Spleen (tissue), 13 donors: ENCODE results near the gene HMGB4. TPM values are rescaled to one million over a fixed set of nuclear protein-coding genes. Genes with fewer than 3 reads are reported as not detected.

Source experiments
- DNase-seq: peaks from one replicate; pipeline ENCODE4 v3.0.0-alpha.2; 2020
- H3K27ac ChIP-seq, 8 donors: fragments of 200-600 bp; sonication (generic) in 7 of 8; 1 replicate in 4 of 8; 2 replicates in 4 of 8; pipeline versions ENCODE4 v1.5.0 to v1.8.0; 2016 to 2021; ENCODE audit warnings: inconsistent platforms in 4 of 8, mild to moderate bottlenecking in 4 of 8, moderate library complexity in 1 of 8
- H3K27me3 ChIP-seq, 7 donors: fragments of 200-600 bp; sonication (generic) in 6 of 7; replicated peaks in 1 of 7; 1 replicate in 4 of 7; 2 replicates in 3 of 7; pipeline versions ENCODE4 v1.5.0 to v1.8.0; 2016 to 2021; ENCODE audit warnings: inconsistent platforms in 3 of 7, mild to moderate bottlenecking in 1 of 7
- H3K36me3 ChIP-seq, 6 donors: fragments of 200-600 bp; sonication (generic) in 5 of 6; 1 replicate in 4 of 6; 2 replicates in 2 of 6; pipeline versions ENCODE4 v1.5.0 to v1.8.0; 2016 to 2021; ENCODE audit warnings: inconsistent platforms in 2 of 6
- H3K4me1 ChIP-seq, 6 donors: fragments of 200-600 bp; sonication (generic) in 5 of 6; 1 replicate in 3 of 6; 2 replicates in 3 of 6; pipeline versions ENCODE4 v1.5.0 to v1.8.0; 2016 to 2021; ENCODE audit warnings: inconsistent platforms in 3 of 6
- H3K4me3 ChIP-seq, 8 donors: fragments of 200-600 bp; sonication (generic) in 7 of 8; 1 replicate in 4 of 8; 2 replicates in 4 of 8; pipeline versions ENCODE4 v1.5.0 to v1.8.0; 2016 to 2021; ENCODE audit warnings: inconsistent platforms in 4 of 8, mild to moderate bottlenecking in 4 of 8, moderate library complexity in 2 of 8
- H3K9me3 ChIP-seq, 8 donors: fragments of 200-600 bp; sonication (generic) in 7 of 8; 1 replicate in 4 of 8; 2 replicates in 4 of 8; pipeline versions ENCODE4 v1.5.0 to v1.8.0; 2016 to 2021; ENCODE audit warnings: inconsistent platforms in 4 of 8
- POLR2A ChIP-seq, 3 donors: fragments of 450-650 bp; IDR thresholded peaks; one replicate each; pipeline ENCODE4 v1.5.1; 2017; ENCODE audit warnings: antibody characterized with exemption in 3 of 3, mild to moderate bottlenecking in 1 of 3
- POLR2AphosphoS5 ChIP-seq, 3 donors: sonication (generic); formaldehyde crosslinking; IDR thresholded peaks; one replicate each; pipeline ENCODE4 v1.5.1; 2017; ENCODE audit warnings: antibody characterized with exemption in 3 of 3
- WGBS, 5 donors: extraction: QIAGEN DNeasy Blood & Tissue Kit in 3 of 5; methylation state at CpG; one replicate each; pipeline versions ENCODE4 v1.1.5 to v1.1.7; 2013 to 2018; 5-methylcytosine and 5-hydroxymethylcytosine counted together
- intact Hi-C: fragments of 100-400 bp; cut with DNase I; formaldehyde crosslinking; loops from one replicate; pipeline ENCODE4 v1.15.0; 2023; ENCODE audit warnings: low total_unique reads
- long read RNA-seq, 2 donors: transcript quantifications; one replicate each; lab custom pipeline, GENCODE V29; 2026
- polyA plus RNA-seq, 3 donors: library from polyadenylated mRNA; stranded (reverse); fragments of 200-250 nt; gene quantifications; one replicate each; pipeline ENCODE4 v1.2.1, GENCODE V29; 2013
- total RNA-seq, 7 donors: library from RNA; depleted of rRNA in 3 of 7; stranded (reverse); fragments of >200 nt in 3 of 7; fragmentation: NEBNext Ultra II Directional in 4 of 7; extraction: Animal tissue kit (Norgen Biotek cat#: 25700) in 4 of 7; gene quantifications; one replicate each; pipeline versions ENCODE4 v1.1.0 to v1.2.1, GENCODE V29; 2016 to 2021
- TF ChIP-seq, protein P1 (sequence below), 11 experiments: fragments of 200-600 bp in 7 of 11; fragments of 450-650 bp in 4 of 11; sonication (generic) in 4 of 11; IDR thresholded peaks in 8 of 11; conservative IDR thresholded peaks in 3 of 11; 1 replicate in 7 of 11; 2 replicates in 4 of 11; pipeline versions ENCODE4 v1.4.0 to v1.8.0; 2016 to 2021; ENCODE audit warnings: antibody characterized with exemption in 11 of 11, inconsistent platforms in 4 of 11, mild to moderate bottlenecking in 1 of 11
- donor health status: healthy with polysubstance abuse.
- donor health status: DM: no; HTN: no; CAD: no; lungs with moderate emphysema.
- donor health status: DM: no; HTN: no; CAD: no.
- donor health status: Bipolar disorder and iron deficiency.
- donor health status: healthy.
- donor health status: DM: no; HTN: no; CAD: no.
- donor health status: DM: yes; HTN: yes; CAD: no.

Gene HMGB4, protein sequence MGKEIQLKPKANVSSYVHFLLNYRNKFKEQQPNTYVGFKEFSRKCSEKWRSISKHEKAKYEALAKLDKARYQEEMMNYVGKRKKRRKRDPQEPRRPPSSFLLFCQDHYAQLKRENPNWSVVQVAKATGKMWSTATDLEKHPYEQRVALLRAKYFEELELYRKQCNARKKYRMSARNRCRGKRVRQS
- total RNA-seq (not detected), polyA plus RNA-seq (not detected)
- long read RNA-seq, donor 1 = 0 reads
- long read RNA-seq, donor 2 = 0 reads

GRCh38 chr1:33863779-33864178, at the start of gene HMGB4:
TSS of gene HMGB4 (plus strand) at chr1:33864079. CDS start at chr1:33864192, 113 bp downstream.
- H3K36me3 ChIP-seq = no peaks in the 10 kb centered on the region
- peaks cover 0 to 5% (median 0%) of the 10 kb centered on the region in 8 donors for H3K9me3 ChIP-seq
- no peak for TF ChIP-seq POLR2AphosphoS5 (IDR thresholded peaks at IDR 0.05)
- TF ChIP-seq, protein P1, sequence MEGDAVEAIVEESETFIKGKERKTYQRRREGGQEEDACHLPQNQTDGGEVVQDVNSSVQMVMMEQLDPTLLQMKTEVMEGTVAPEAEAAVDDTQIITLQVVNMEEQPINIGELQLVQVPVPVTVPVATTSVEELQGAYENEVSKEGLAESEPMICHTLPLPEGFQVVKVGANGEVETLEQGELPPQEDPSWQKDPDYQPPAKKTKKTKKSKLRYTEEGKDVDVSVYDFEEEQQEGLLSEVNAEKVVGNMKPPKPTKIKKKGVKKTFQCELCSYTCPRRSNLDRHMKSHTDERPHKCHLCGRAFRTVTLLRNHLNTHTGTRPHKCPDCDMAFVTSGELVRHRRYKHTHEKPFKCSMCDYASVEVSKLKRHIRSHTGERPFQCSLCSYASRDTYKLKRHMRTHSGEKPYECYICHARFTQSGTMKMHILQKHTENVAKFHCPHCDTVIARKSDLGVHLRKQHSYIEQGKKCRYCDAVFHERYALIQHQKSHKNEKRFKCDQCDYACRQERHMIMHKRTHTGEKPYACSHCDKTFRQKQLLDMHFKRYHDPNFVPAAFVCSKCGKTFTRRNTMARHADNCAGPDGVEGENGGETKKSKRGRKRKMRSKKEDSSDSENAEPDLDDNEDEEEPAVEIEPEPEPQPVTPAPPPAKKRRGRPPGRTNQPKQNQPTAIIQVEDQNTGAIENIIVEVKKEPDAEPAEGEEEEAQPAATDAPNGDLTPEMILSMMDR (IDR thresholded peaks at IDR 0.05 in 8 of 11, conservative IDR thresholded peaks at IDR 0.05 in 3 of 11) = no peak
- TF ChIP-seq POLR2A (IDR thresholded peaks at IDR 0.05) = no peak
- H3K27me3 ChIP-seq = peaks cover 0 to 29% (median 0%) of the 10 kb centered on the region in 7 donors
- intact Hi-C loops = no loop called here
- no peak within 1 kb of the TSS for H3K4me3 ChIP-seq
- no peak within 1 kb of the TSS for H3K27ac ChIP-seq
- H3K4me1 ChIP-seq = no peaks in the 10 kb centered on the region
- DNase-seq = no peak
- WGBS, 5 donors = 75 to 84% (median 79%) methylated on average over 3 of the region's 3 CpGs

DNA sequence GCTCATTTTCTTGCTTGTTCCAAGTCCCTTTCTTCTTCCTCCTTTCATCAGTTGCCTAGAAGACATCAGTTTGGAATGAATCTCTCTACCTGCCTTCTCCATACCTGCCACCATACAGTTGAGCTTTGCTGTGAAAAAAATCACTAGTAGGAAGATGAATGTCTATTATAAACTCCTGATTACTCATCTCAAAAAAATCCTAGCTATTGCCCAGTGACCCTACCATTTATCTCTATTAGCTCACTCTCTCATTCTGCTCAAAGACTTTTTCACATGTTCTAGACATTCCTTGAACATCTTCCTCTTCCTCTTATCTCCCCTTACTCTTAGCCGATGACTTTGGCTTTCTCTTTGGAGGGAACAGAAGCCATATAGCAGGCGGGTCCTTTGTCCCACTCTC, 49.7 kb upstream of the HMGB4 start:
- intact Hi-C loops = no loop called here
- Histone ChIP-seq H3K27ac (no peak overlapping the region), H3K4me1 (no peaks in the 10 kb centered on the region), H3K27me3 (peaks cover 0 to 41% (median 0%) of the 10 kb centered on the region in 7 donors), H3K9me3 (peaks cover 0 to 14% (median 8%) of the 10 kb centered on the region in 8 donors), H3K4me3 (no peak overlapping the region), H3K36me3 (no peaks in the 10 kb centered on the region)
- TF ChIP-seq, protein P1 (IDR thresholded peaks at IDR 0.05 in 8 of 11, conservative IDR thresholded peaks at IDR 0.05 in 3 of 11) = no peak
- TF ChIP-seq POLR2AphosphoS5 (IDR thresholded peaks at IDR 0.05) (no peak), POLR2A (IDR thresholded peaks at IDR 0.05) (no peak)
- DNase-seq = no peak
- WGBS, 5 donors = 84 to 95% (median 89%) methylated on average over 2 of the region's 2 CpGs

DNA sequence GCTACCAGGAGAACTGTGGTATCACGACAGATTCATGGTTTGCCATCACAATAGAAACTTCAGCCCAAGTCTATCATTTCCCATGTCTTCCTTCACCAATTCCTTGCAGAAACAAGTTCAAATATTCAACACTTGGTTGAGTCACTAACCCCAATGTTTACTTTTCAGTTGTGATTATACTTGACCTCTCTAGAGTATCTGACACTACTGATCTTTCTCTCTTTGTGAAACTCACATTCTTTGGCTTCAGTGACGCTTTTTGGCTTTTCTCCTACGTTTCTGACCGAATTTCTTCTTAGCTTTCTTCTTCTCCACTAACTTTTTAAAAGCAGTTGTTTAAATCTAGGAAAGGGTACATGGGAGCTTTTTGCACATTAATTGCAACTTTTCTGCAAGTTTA, 48.8 kb upstream of the HMGB4 start:
- intact Hi-C loops = no loop called here
- H3K27ac ChIP-seq = no peak overlapping the region
- H3K4me1 ChIP-seq = no peaks in the 10 kb centered on the region
- no peak for DNase-seq
- peaks cover 0 to 5% (median 0%) of the 10 kb centered on the region in 8 donors for H3K9me3 ChIP-seq
- TF ChIP-seq, protein P1 (IDR thresholded peaks at IDR 0.05 in 8 of 11, conservative IDR thresholded peaks at IDR 0.05 in 3 of 11) = no peak
- TF ChIP-seq POLR2A (IDR thresholded peaks at IDR 0.05) = no peak
- no peak for TF ChIP-seq POLR2AphosphoS5 (IDR thresholded peaks at IDR 0.05)
- no peaks in the 10 kb centered on the region for H3K36me3 ChIP-seq
- 55 to 78% (median 63%) methylated on average over 4 of the region's 4 CpGs for WGBS, 5 donors
- H3K4me3 ChIP-seq = no peak overlapping the region
- H3K27me3 ChIP-seq = peaks cover 0 to 41% (median 0%) of the 10 kb centered on the region in 7 donors

GRCh38 chr1:33818071-33818470, 45.8 kb upstream of the HMGB4 start:
- Histone ChIP-seq H3K27ac (no peak overlapping the region), H3K9me3 (no peaks in the 10 kb centered on the region), H3K27me3 (peaks cover 0 to 61% (median 0%) of the 10 kb centered on the region in 7 donors), H3K36me3 (no peaks in the 10 kb centered on the region), H3K4me1 (no peaks in the 10 kb centered on the region), H3K4me3 (no peak overlapping the region)
- no peak for DNase-seq
- no peak for TF ChIP-seq POLR2AphosphoS5 (IDR thresholded peaks at IDR 0.05)
- TF ChIP-seq, protein P1 (IDR thresholded peaks at IDR 0.05 in 8 of 11, conservative IDR thresholded peaks at IDR 0.05 in 3 of 11) = no peak
- TF ChIP-seq POLR2A (IDR thresholded peaks at IDR 0.05) = no peak
- 76 to 88% (median 78%) methylated on average over 3 of the region's 3 CpGs for WGBS, 5 donors
- intact Hi-C loops = no loop called here
